Keratinocyte (primary cell): ENCODE measurements around the gene CACNA1H.
"Not testable (repeated sequence)": the region's sequence is repeated elsewhere in the genome, so short reads cannot be mapped to it uniquely, and the experiment has no call there.

ENCODE experiments used
- EZH2 ChIP-seq: IDR thresholded peaks from one replicate; pipeline ENCODE4 v1.6.1; 2012; ENCODE audit warnings: inconsistent platforms, mild to moderate bottlenecking, low read length, moderate library complexity
- TF ChIP-seq, protein P1 (sequence below), 3 experiments: IDR thresholded peaks in 1 of 3; conservative IDR thresholded peaks in 1 of 3; optimal IDR thresholded peaks in 1 of 3; 2 replicates in 2 of 3; 3 replicates in 1 of 3; pipeline versions ENCODE3 to v1.5.1; 2011; ENCODE audit warnings: low read length in 3 of 3, mild to moderate bottlenecking in 3 of 3, moderate library complexity in 2 of 3, control low read depth in 1 of 3, inconsistent platforms in 1 of 3; ENCODE audit not compliant: insufficient read depth in 2 of 3; ENCODE audit errors: extremely low read depth in 1 of 3

DNA sequence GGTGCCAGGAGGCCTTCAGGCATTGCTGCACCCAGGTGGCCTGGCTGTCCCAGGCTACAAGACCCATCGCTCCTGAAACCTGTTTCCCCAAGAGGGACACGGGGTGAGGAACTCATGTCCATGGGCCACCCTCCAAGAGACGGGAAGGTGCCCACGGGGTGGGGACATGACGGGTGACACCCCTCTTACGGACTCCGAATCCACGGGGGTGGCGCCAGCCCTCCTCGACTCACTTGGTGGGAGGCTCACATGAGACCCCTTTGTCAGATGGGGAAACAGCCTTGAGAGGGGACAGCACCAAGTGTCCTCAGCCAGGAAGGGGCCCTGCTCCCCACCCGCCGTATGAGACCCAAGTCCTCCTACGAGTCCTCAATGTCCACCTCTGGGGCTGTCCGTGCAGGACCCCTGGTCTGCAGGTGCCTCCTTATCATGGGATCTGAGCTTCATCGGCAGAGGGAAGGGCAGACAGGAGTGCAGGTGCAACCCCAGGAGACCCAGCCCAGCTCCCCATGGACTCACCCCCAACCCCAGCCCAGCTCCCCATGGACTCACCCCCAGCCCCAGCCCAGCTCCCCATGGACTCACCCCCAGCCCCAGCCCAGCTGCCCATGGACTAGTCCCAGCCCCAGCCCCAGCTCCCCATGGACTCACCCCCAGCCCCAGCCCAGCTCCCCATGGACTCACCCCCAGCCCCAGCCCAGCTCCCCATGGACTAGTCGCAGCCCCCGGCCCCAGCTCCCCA lies 77.7 kb downstream of the CACNA1H start:
- TF ChIP-seq, protein P1, sequence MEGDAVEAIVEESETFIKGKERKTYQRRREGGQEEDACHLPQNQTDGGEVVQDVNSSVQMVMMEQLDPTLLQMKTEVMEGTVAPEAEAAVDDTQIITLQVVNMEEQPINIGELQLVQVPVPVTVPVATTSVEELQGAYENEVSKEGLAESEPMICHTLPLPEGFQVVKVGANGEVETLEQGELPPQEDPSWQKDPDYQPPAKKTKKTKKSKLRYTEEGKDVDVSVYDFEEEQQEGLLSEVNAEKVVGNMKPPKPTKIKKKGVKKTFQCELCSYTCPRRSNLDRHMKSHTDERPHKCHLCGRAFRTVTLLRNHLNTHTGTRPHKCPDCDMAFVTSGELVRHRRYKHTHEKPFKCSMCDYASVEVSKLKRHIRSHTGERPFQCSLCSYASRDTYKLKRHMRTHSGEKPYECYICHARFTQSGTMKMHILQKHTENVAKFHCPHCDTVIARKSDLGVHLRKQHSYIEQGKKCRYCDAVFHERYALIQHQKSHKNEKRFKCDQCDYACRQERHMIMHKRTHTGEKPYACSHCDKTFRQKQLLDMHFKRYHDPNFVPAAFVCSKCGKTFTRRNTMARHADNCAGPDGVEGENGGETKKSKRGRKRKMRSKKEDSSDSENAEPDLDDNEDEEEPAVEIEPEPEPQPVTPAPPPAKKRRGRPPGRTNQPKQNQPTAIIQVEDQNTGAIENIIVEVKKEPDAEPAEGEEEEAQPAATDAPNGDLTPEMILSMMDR (optimal IDR thresholded peaks at IDR 0.05 in 1 of 3, IDR thresholded peaks at IDR 0.05 in 1 of 3, conservative IDR thresholded peaks at IDR 0.05 in 1 of 3; ENCODE audit: extremely low read depth in 1 of 3, insufficient read depth in 2 of 3, low read length in 3 of 3): not testable (repeated sequence)
- TF ChIP-seq EZH2: not testable (repeated sequence)
